CD4-positive, CD25-positive, alpha-beta regulatory T cell (primary cell): ENCODE data around the gene CLDN2. TPM values are rescaled to one million over a fixed set of nuclear protein-coding genes. Genes with fewer than 3 reads are reported as not detected.

ENCODE experiments used
- ATAC-seq, 2 donors: fragments of 150-1000 bp; cut with Tn5 transposase; one replicate each; pipeline ENCODE4 v1.10.0; 2021; ENCODE audit warnings: low read depth in 2 of 2, moderate number of reproducible peaks in 2 of 2, moderate library complexity in 1 of 2
- DNase-seq, 3 donors: peaks; one replicate each; pipeline versions ENCODE4 v3.0.0 to v3.0.0-alpha.2; 2012 to 2022; ENCODE audit warnings: mixed read lengths in 1 of 3
- H3K27ac ChIP-seq: one replicate; pipeline ENCODE4 v1.7.0; 2013; ENCODE audit warnings: mild to moderate bottlenecking, low read length; ENCODE audit not compliant: insufficient read depth, poor library complexity, severe bottlenecking
- H3K27me3 ChIP-seq: one replicate; pipeline ENCODE4 v1.7.0; 2013; ENCODE audit warnings: low read length; ENCODE audit not compliant: control insufficient read depth, insufficient read depth
- H3K36me3 ChIP-seq: one replicate; pipeline ENCODE4 v1.7.0; 2013; ENCODE audit warnings: mild to moderate bottlenecking, low read length, moderate library complexity; ENCODE audit not compliant: control insufficient read depth, insufficient read depth
- H3K4me1 ChIP-seq: 2 replicates; pipeline ENCODE4 v1.7.0; 2013; ENCODE audit warnings: mild to moderate bottlenecking, low read length; ENCODE audit not compliant: insufficient read depth, control insufficient read depth, poor library complexity, severe bottlenecking
- H3K4me3 ChIP-seq: one replicate; pipeline ENCODE4 v1.7.0; 2013; ENCODE audit warnings: low read depth, mild to moderate bottlenecking, low read length, moderate library complexity
- H3K9me3 ChIP-seq, 2 experiments: 1 replicate in 1 of 2; 2 replicates in 1 of 2; pipeline ENCODE4 v1.7.0; 2013; ENCODE audit warnings: low read length in 2 of 2, mild to moderate bottlenecking in 1 of 2, moderate library complexity in 1 of 2; ENCODE audit not compliant: control insufficient read depth in 2 of 2
- H3K27ac Mint-ChIP-seq, 3 donors: one replicate each; pipeline ENCODE4 v1.8.0; 2020 to 2022; ENCODE audit warnings: mild to moderate bottlenecking in 3 of 3, mixed read lengths in 3 of 3, moderate library complexity in 2 of 3
- H3K27me3 Mint-ChIP-seq: one replicate; pipeline ENCODE4 v1.8.0; 2022; ENCODE audit warnings: mild to moderate bottlenecking, mixed read lengths
- H3K36me3 Mint-ChIP-seq: one replicate; pipeline ENCODE4 v1.8.0; 2020; ENCODE audit warnings: mixed read lengths
- H3K4me1 Mint-ChIP-seq, 4 donors: one replicate each; pipeline ENCODE4 v1.8.0; 2020 to 2022; ENCODE audit warnings: mixed read lengths in 4 of 4, mild to moderate bottlenecking in 1 of 4
- H3K4me3 Mint-ChIP-seq, 4 donors: one replicate each; pipeline ENCODE4 v1.8.0; 2020 to 2022; ENCODE audit warnings: mild to moderate bottlenecking in 4 of 4, mixed read lengths in 4 of 4, moderate library complexity in 3 of 4
- H3K9me3 Mint-ChIP-seq, 7 donors: one replicate each; pipeline ENCODE4 v1.8.0; 2020 to 2022; ENCODE audit warnings: mixed read lengths in 7 of 7, mild to moderate bottlenecking in 3 of 7, moderate library complexity in 2 of 7
- polyA plus RNA-seq, 4 donors: library from polyadenylated mRNA; unstranded; fragments of 300-500 nt; fragmentation: Illumina TruSeq; gene quantifications; one replicate each; pipeline ENCODE4 v1.2.3, GENCODE V29; 2021
- total RNA-seq: library from RNA; stranded (reverse); gene quantifications from one replicate; pipeline ENCODE4 v1.2.3, GENCODE V29; 2022

CLDN2 gene
- total and polyA plus RNA-seq, 5 donors from 2014 or later: not detected

DNA sequence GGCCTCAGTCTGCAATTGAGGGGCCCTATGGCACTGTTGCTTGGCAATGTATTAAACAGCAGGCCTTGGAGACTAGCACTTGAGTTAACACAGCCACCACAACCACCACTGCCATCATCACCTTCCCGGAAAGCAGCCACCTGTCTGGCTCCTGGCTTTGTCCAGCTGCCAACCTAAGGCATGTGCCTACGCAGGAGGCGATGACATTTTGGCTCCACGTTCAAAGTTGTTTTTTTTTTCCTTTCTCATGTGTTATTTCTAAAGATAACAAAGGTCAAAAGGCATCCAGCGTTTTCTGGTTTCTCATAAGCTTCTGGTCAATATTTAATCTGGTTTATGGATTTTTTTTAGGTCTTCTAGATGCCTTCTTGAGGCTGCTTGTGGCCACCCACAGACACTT, 7.5 kb downstream of the CLDN2 start:
- H3K27me3 Mint-ChIP-seq: no peaks in the 10 kb centered on the region
- Histone ChIP-seq H3K36me3 (no peaks in the 10 kb centered on the region), H3K4me1 (no peaks in the 10 kb centered on the region), H3K9me3 (no peaks in the 10 kb centered on the region), H3K27me3 (no peaks in the 10 kb centered on the region), H3K27ac (no peak overlapping the region), H3K4me3 (no peak overlapping the region)
- ATAC-seq: no peak
- no peak overlapping the region for H3K4me3 Mint-ChIP-seq
- no peak overlapping the region for H3K27ac Mint-ChIP-seq
- H3K36me3 Mint-ChIP-seq: no peaks in the 10 kb centered on the region
- no peaks in the 10 kb centered on the region for H3K9me3 Mint-ChIP-seq
- no peak for DNase-seq
- H3K4me1 Mint-ChIP-seq: no peaks in the 10 kb centered on the region

DNA sequence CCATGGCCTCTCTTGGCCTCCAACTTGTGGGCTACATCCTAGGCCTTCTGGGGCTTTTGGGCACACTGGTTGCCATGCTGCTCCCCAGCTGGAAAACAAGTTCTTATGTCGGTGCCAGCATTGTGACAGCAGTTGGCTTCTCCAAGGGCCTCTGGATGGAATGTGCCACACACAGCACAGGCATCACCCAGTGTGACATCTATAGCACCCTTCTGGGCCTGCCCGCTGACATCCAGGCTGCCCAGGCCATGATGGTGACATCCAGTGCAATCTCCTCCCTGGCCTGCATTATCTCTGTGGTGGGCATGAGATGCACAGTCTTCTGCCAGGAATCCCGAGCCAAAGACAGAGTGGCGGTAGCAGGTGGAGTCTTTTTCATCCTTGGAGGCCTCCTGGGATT, 8.0 kb downstream of the CLDN2 start:
- ATAC-seq: no peak
- Histone ChIP-seq H3K4me3 (no peak overlapping the region), H3K4me1 (no peaks in the 10 kb centered on the region), H3K27me3 (no peaks in the 10 kb centered on the region), H3K36me3 (no peaks in the 10 kb centered on the region), H3K9me3 (no peaks in the 10 kb centered on the region), H3K27ac (no peak overlapping the region)
- Mint-ChIP-seq H3K27ac (no peak overlapping the region), H3K4me3 (no peak overlapping the region), H3K27me3 (no peaks in the 10 kb centered on the region), H3K9me3 (no peaks in the 10 kb centered on the region), H3K4me1 (no peaks in the 10 kb centered on the region), H3K36me3 (no peaks in the 10 kb centered on the region)
- no peak for DNase-seq

DNA sequence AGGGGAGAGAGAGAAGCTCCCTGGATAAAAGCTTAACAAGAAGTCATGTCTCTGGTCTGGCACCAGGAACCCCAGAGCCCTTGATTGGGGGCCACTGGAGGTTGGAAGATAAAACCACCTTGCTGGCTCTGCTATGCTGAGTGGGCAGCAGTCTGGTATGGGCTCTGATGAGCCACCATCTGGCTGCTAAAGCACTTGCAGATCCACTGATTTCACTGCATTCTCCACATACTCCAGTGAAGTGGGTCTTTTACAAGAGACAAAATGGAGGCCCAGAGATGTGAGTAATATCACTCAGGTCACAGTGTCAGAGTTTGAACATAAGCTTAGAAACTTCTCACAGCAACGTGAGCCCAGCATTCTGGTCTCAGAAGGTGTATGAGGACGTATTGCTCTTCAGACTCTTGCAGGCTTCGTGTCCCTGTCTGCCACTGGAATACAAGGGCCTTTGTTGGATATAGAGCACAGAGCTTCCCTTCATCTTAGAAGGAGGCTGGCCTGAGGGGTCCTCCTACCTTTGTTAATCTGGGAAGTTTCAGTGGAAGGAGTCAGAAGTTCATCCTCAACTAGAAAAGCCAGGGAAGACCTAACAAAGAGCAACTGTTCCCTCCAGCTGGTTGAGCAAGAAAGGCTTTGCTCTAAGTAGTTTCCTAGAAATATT, 11.8 kb downstream of the CLDN2 start:
- DNase-seq (no peak), ATAC-seq (no peak)
- no peaks in the 10 kb centered on the region for H3K4me1 ChIP-seq
- H3K4me3 ChIP-seq: no peak overlapping the region
- Mint-ChIP-seq H3K9me3 (no peaks in the 10 kb centered on the region), H3K4me3 (no peak overlapping the region), H3K27ac (no peak overlapping the region), H3K36me3 (no peaks in the 10 kb centered on the region), H3K4me1 (peaks cover 0 to 4% (median 0%) of the 10 kb centered on the region in 4 donors), H3K27me3 (no peaks in the 10 kb centered on the region)
- H3K9me3 ChIP-seq: no peaks in the 10 kb centered on the region
- no peak overlapping the region for H3K27ac ChIP-seq
- no peaks in the 10 kb centered on the region for H3K27me3 ChIP-seq
- H3K36me3 ChIP-seq: no peaks in the 10 kb centered on the region

DNA sequence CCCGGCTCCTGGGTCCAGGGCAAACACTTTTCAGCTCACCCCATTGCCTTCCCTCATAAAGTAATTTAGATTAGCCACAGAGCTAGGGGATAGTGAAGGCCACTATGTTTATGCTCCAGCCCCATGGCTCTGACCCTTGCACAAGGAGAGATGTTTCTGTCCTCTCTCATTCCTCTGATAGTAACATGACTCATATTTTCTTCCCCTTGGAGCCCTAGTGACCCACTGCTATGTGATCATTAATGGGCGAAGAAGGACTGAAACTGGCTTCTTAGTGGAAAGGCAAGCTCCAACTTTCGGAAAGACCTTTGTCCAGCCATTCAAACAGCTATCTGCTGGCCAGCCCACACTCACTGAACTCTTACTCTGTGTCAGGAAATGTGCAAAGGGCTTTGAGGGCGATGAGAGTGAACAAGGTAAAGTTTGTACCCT, 12.3 kb downstream of the CLDN2 start:
- Histone ChIP-seq H3K36me3 (no peaks in the 10 kb centered on the region), H3K4me1 (no peaks in the 10 kb centered on the region), H3K27ac (no peak overlapping the region), H3K27me3 (no peaks in the 10 kb centered on the region), H3K9me3 (no peaks in the 10 kb centered on the region), H3K4me3 (no peak overlapping the region)
- no peaks in the 10 kb centered on the region for H3K9me3 Mint-ChIP-seq
- no peak overlapping the region for H3K27ac Mint-ChIP-seq
- no peak overlapping the region for H3K4me3 Mint-ChIP-seq
- ATAC-seq (no peak), DNase-seq (no peak)
- H3K36me3 Mint-ChIP-seq: no peaks in the 10 kb centered on the region
- H3K4me1 Mint-ChIP-seq: peaks cover 0 to 4% (median 0%) of the 10 kb centered on the region in 4 donors
- H3K27me3 Mint-ChIP-seq: no peaks in the 10 kb centered on the region

DNA sequence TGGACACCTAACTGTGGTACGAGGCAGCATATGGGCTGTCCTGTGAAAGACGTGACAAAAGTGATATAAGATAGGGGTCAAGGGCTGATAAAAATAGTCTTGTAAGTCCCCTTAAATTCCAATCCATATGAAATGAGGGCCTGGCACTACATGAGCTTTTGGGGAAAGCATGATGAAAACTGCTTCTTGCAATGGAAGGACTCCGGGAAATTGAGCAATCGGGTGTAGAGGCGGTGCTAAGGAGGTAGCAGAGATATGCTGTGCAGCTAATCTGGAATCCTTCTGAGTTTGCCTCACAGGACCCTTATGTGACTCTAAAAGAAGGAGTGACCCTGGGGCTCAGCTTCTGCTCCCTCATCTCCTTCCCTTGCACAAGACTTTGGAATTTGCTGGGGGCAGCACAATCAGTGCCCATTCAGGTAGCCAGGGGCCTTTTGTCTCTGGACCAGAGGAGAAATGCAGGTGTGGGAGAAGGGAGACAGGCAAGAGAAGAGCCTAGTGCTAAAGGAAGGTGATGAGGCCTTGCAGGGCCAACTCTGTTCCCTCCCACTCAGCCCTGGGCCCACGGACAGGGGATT, 12.8 kb downstream of the CLDN2 start:
- no peaks in the 10 kb centered on the region for H3K36me3 Mint-ChIP-seq
- no peaks in the 10 kb centered on the region for H3K4me1 ChIP-seq

DNA sequence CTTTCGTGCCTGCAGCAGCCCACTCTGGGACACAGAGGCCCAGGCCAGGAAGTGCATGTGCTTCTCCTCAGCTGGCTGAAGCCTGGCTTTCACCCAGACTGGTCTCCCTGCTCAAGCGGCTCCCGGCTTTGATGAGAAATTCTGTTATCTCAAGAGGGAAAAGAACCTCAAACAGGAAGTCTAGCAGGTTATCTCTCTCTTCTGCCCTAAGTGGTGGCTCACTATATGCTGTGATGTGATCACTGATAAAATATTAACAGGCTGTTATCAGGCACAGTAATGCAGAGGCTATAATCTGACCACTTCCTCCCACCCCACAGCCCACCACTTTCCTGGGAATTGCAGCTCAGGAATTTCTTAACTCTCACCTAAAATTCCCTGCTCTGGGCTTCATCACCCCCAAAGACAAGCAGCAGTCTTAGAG, 13.3 kb downstream of the CLDN2 start:
- H3K9me3 ChIP-seq: no peaks in the 10 kb centered on the region
- H3K36me3 ChIP-seq: no peaks in the 10 kb centered on the region
- Mint-ChIP-seq H3K4me3 (no peak overlapping the region), H3K27me3 (no peaks in the 10 kb centered on the region), H3K9me3 (no peaks in the 10 kb centered on the region), H3K27ac (no peak overlapping the region), H3K36me3 (no peaks in the 10 kb centered on the region), H3K4me1 (peaks cover 0 to 4% (median 0%) of the 10 kb centered on the region in 4 donors)
- DNase-seq (no peak), ATAC-seq (no peak)
- no peaks in the 10 kb centered on the region for H3K4me1 ChIP-seq
- no peaks in the 10 kb centered on the region for H3K27me3 ChIP-seq
- no peak overlapping the region for H3K27ac ChIP-seq
- H3K4me3 ChIP-seq: no peak overlapping the region

More for the DNA sequence above, 12.8 kb downstream of the CLDN2 start:
- H3K4me3 ChIP-seq: no peak overlapping the region
- no peak overlapping the region for H3K27ac ChIP-seq
- Mint-ChIP-seq H3K4me3 (no peak overlapping the region), H3K27me3 (no peaks in the 10 kb centered on the region), H3K27ac (peak overlapping the region in 1 of 3 donors; percentile 18), H3K9me3 (no peaks in the 10 kb centered on the region), H3K4me1 (peaks cover 0 to 4% (median 0%) of the 10 kb centered on the region in 4 donors)
- no peak for ATAC-seq
- no peak for DNase-seq
- H3K36me3 ChIP-seq: no peaks in the 10 kb centered on the region
- no peaks in the 10 kb centered on the region for H3K9me3 ChIP-seq
- no peaks in the 10 kb centered on the region for H3K27me3 ChIP-seq

DNA sequence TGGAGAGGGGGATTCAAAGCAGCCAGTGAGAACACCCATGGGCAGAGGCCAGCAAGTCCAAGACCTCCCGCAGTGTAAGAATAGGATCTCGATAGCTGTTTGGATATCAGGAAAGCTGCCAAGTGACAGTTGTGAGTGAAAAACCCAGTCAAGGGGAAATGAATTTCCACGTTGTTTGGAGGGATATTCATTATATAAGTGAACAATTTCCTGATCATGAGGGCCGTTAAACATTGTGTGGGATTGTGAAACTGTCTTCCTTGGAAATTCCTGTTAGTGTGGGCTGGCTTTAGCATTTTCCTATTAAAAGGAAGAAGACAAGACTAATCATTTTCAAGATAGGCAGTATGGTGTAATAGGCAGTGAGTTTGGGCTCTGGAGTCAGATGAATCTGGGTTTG, 15.0 kb downstream of the CLDN2 start:
- H3K4me1 ChIP-seq: no peaks in the 10 kb centered on the region
- Mint-ChIP-seq H3K27ac (no peak overlapping the region), H3K9me3 (no peaks in the 10 kb centered on the region), H3K4me1 (peaks cover 0 to 4% (median 0%) of the 10 kb centered on the region in 4 donors), H3K36me3 (no peaks in the 10 kb centered on the region), H3K4me3 (no peak overlapping the region), H3K27me3 (no peaks in the 10 kb centered on the region)
- H3K27ac ChIP-seq: no peak overlapping the region
- no peak overlapping the region for H3K4me3 ChIP-seq
- no peaks in the 10 kb centered on the region for H3K9me3 ChIP-seq
- ATAC-seq (no peak), DNase-seq (no peak)
- H3K27me3 ChIP-seq: no peaks in the 10 kb centered on the region
- no peaks in the 10 kb centered on the region for H3K36me3 ChIP-seq

DNA sequence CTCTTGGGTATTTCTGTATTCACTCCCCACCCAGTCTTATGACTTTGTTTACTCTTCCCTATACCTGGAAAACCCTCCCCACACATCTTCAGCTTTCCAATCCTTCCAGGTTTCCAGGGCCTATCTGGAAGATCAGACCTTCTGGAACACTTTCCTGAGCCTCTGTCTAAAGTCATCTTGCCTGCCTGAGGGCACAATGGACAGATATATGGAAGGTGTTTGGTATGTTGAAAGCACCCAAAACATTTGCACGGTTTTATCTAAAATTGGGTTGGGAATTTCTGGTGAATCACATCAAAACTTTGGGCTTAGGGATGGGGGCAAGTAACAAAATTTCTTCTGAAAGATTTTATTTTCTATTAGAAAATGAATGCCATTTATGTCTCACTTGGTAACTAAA, 16.0 kb downstream of the CLDN2 start:
- Histone ChIP-seq H3K9me3 (no peaks in the 10 kb centered on the region), H3K27me3 (no peaks in the 10 kb centered on the region), H3K27ac (no peak overlapping the region), H3K4me1 (no peaks in the 10 kb centered on the region), H3K36me3 (no peaks in the 10 kb centered on the region), H3K4me3 (no peak overlapping the region)
- no peak for ATAC-seq
- Mint-ChIP-seq H3K36me3 (no peaks in the 10 kb centered on the region), H3K9me3 (no peaks in the 10 kb centered on the region), H3K27me3 (no peaks in the 10 kb centered on the region), H3K4me3 (no peak overlapping the region), H3K27ac (no peak overlapping the region), H3K4me1 (peaks cover 0 to 4% (median 0%) of the 10 kb centered on the region in 4 donors)
- DNase-seq: no peak
